Renal pelvis (tissue), 12 donors: ENCODE measurements around the gene FRG2B. TPM values are rescaled to one million over a fixed set of nuclear protein-coding genes. Genes with fewer than 3 reads are reported as not detected.
"Not testable (repeated sequence)": the region's sequence is repeated elsewhere in the genome, so short reads cannot be mapped to it uniquely, and the experiment has no call there.

Experiments
- DNase-seq: peaks from one replicate; pipeline ENCODE4 v3.0.0-alpha.2; 2013
- long read RNA-seq, 16 experiments: transcript quantifications; one replicate each; lab custom pipeline, GENCODE V29; 2026
- polyA plus RNA-seq, 3 donors: library from polyadenylated mRNA; unstranded; fragments of 120-200 nt; gene quantifications; one replicate each; pipeline ENCODE4 v1.2.1, GENCODE V29; 2013; ENCODE audit not compliant: insufficient read length in 3 of 3

FRG2B gene
- polyA plus RNA-seq, result not detected
- long read RNA-seq, donor 1, result 0 reads
- long read RNA-seq, donor 2, result 0 reads
- long read RNA-seq, donor 3, result 0 reads
- long read RNA-seq, donor 4, result 0 reads
- long read RNA-seq, donor 5, result 0 reads
- long read RNA-seq, donor 6, result 0 reads
- long read RNA-seq, donor 7, result 0 reads
- long read RNA-seq, donor 8, result 0 reads
- long read RNA-seq, donor 9, result 0 reads
- long read RNA-seq, donor 10, result 0 reads
- long read RNA-seq, donor 11, result 0 reads
- long read RNA-seq, donor 12, result 0 reads
- long read RNA-seq, donor 13, result 0 reads
- long read RNA-seq, donor 14, result 0 reads
- long read RNA-seq, donor 15, result 0 reads
- long read RNA-seq, donor 16, result 0 reads

DNA sequence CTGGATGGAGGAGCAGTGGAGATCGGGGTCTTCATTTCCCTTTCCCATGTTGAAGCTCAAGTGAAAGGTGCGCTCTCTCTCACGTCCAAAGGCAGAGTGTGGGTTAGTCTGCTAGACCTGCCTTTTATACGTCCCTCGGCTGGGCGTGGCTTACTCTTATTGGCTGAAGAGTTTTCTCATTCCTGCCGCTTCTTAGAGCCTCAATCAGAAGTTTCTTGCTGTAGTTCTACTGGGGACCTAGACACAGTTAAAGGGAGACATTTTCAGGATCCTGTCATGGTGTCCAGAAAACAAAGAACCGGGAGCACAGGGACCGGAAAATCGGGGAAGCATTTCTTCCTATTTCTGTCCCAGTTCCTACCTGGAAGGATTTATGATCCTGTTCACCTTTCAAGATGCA is at the start of gene FRG2B:
Gene FRG2B (minus strand): TSS at position 101 of the 400 bp plus-strand sequence. CDS start 53 bp downstream, at position 48.
- not testable (repeated sequence) for DNase-seq

DNA sequence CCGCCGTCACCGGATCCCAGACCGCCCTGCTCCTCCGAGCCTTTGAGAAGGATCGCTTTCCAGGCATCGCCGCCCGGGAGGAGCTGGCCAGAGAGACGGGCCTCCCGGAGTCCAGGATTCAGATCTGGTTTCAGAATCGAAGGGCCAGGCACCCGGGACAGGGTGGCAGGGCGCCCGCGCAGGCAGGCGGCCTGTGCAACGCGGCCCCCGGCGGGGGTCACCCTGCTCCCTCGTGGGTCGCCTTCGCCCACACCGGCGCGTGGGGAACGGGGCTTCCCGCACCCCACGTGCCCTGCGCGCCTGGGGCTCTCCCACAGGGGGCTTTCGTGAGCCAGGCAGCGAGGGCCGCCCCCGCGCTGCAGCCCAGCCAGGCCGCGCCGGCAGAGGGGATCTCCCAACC is 40.9 kb upstream of the FRG2B start:
- DNase-seq, result not testable (repeated sequence)

DNA sequence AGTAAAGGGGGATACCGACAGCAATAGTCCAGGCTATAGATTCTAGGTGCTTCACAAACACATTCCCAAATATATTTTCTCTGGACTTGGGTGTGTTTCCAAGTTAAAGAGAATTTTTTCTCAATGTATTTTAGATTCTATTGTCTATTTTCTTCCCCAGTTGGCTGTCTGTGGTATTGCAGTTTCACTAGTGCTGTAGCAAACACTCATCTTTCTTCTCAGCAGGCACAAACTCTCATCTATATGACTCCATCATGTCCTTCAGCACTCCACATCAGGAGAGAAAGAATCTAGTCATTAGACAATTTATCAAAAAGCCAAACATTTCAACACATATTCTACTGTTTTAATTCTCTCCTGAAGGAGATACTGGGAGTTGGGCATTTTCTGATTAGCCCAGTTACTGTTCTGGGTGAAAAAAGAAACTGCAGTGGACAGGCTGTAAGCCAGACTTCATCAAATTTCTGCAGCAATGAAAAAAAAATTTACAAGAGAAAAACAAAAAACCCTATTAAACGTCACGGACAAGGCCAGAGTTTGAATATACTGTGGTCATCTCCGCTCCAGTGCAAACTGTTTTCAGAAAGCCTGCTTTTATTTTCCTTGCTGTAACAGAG is 37.1 kb upstream of the FRG2B start:
- not testable (repeated sequence) for DNase-seq

DNA sequence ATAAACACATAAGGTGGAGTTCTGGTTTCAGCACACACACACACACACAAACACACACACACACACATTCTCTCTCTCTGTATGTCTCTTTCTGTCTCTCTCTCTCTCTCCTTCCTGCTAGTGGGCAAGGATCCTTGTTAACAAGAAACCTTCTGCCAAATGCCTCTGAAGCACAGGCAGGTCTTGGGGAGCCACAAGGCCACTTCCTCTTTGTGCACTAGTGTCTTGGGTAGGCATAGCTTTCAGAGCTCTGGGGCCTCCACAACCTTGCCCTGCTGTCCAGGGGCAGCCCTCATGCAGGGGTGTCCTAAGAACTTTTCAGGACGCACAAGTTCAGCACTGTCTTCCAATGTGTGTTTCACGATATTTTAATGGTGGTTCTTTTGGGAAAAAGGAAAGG is 34.5 kb upstream of the FRG2B start:
- not testable (repeated sequence) for DNase-seq

DNA sequence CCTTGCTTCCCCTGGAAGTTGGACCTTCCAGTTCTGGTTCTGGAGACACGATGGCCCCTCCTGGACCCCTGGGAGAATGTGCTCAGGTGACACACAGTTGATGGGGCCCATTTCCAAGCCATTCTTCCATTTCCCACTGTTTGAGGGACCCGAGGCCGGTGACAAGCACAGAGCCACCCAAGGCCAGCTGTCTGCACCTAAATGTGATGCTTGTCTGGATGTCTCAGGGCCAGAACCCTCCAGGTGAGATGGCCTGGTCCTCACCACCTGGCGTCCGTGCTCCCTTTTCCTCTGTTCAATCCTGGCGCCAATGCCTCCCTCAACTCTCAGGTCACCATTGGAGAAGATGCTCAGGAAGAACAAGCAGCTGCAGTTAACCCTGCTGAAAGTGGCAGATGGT is 33.9 kb upstream of the FRG2B start:
- not testable (repeated sequence) for DNase-seq

DNA sequence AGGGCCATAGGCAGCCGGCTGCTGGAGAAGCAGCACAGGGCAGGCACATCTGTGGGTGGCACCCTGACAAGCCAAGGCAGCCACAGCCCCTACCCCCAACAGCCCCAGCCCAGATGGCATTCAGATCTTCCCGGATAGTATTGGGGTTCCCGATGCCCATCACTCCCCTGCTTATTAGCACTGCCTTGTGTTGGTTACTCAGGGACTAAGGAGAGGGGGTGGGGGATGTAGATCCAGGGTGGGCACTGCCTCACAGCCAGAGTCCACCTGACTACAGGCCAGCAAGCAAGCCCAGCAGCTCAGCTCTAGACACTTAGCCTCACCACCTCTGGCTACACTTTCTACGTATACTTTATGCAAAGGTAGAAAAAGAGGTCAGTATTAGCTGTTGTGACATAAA is 30.7 kb upstream of the FRG2B start:
- DNase-seq, result not testable (repeated sequence)

DNA sequence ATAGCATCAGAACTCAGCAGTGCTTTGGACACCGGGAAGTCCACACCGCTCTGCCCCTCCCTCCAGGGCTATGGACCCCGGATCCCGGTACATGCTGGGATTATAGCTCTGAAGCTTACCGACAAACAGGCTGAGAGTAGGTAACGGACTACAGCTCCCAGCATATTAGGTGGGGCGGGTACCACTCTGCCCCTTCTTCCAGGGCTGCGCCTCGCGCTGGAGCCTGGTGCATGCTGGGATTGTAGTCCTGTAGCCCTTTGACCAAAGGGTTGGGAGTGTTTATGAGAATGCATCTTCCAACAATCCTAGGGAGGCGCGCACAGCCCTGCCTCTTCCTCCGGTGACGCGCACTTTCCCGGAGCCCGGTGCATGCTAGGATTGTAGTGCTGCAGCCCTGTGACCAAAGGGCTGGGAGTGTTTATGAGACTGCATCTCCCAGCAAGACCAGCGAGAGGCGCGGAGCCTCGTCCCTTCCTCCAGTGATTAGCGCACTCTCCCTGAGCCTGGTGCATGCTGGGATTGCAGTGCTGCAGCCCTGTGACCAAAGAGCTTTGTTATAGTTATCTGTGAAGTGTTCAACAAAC is 22.4 kb upstream of the FRG2B start:
- DNase-seq, result not testable (repeated sequence)

DNA sequence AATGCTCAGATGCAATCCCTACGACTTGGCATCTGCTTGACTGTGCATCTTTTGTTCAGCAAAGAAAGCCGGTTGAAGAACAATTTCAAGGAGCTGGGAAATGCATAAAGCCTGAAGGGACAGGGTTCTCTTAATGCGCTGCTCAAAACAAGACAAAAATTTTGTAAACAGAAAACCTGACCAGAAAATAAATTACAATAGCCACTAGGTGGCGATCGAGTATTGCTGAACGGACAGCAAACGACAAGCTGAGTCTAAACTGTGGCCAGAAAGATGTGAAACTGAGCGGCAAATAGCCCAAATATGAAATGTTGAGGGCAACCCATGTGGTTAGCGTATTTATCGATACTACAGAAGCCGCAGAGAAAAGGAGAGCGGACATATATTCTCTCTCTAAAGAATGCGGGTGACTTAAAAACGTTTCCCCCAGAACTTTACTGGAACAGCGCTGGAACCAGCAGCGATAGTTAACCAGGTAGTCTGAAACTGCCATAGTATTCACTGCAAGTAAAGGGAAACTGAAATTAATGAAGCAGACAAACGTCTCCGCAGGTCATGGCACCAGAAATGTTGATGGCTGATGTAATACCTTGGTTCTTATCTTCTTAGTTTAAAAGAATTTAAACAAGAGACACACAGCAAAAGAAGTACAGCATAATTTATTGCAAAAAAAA is 20.6 kb upstream of the FRG2B start:
- DNase-seq, result not testable (repeated sequence)

DNA sequence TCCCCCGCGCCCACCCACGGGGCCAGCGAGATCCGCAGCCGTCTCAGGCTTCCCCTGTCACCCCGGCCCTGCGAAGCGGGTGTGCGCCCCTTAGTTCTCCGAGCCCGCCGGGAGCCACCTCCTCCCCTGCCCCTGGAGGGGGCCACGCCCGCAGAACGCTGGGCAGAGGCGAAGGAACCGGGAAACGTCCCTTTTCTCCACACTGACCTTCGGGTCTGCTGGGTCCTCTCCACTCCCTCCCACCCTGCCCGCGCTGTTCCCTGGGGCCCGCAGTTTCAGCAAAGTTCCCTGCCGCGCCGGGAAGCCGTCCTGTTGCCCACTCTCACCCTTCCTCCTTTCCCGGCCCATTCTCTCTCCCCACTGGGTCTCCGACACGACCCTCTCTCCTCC is 11.2 kb upstream of the FRG2B start:
- DNase-seq, result not testable (repeated sequence)

DNA sequence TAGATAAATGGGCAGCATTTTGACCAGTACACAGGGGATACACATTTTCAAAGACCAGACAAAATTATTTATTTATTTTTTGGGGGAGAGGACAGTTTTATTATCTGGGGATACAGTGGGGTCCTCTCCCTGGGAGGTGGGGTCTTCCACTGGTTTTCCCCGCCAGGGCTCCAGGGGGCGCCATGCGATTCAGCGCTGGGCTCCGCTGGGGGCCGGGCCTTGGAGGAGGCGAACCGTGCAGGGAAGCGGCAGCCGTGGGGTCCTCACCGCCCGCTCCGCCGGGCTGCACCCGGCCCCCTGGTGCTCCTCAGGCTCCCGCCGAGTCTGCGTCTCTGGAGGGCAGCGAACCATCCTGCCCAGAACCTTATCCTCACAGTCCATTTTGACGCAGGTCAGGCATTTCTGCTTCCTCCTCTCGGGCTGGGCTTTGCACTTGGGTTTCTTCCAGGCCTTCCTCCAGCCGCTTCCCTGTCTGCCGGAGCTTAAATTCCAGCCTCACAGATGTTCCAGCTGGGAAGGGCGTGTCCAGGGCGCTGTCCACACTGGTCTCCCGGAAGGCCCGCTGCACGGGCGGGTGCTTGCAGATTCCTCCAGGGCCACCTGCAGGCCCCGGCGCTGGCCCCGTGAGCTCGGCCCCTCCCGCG is 10.7 kb upstream of the FRG2B start:
- DNase-seq, result not testable (repeated sequence)

DNA sequence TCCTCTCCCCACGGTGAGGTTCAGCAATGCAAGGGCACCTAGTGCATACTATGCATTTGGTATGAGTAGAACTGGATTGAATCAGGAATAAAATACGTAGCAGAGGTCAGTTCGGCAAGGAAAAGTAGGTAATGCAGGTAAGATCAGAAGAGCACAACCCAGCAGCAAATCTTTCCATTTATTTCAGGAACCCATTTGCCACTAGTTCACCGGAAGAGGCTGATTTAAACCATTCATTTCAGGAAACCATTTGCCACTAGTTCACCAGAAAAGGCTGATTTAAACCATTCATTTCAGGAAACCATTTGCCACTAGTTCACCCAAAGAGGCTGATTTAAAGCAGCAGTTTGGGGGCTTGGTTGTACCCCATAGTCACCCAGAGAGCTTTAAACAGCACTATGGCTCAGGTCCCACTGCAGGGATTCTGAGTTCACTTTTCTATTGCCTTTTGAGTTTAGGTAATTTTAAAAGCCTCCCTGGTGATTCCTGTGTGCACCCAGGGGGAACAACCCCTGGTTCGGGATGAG is 4.2 kb upstream of the FRG2B start:
- not testable (repeated sequence) for DNase-seq

DNA sequence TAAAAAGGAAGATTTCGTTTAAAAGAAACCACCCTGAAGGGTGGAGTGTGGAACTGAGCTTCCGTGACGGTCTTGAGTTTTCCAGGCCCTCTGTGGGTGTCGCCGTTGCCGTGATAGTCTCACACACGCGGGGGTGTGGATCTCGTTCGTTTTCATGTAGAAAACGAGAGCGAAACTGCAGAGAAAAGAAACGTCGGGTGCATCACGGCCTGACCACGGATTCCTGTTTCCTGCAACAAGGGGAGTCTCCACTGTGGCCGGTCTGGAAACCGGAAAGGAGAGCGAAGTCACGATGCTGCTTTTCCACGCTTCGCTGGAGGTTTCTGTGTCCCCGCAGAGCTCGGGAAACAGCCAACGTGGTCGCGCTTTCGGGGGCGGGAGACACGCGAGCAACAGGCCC is 4.1 kb downstream of the FRG2B start:
- DNase-seq, result not testable (repeated sequence)

DNA sequence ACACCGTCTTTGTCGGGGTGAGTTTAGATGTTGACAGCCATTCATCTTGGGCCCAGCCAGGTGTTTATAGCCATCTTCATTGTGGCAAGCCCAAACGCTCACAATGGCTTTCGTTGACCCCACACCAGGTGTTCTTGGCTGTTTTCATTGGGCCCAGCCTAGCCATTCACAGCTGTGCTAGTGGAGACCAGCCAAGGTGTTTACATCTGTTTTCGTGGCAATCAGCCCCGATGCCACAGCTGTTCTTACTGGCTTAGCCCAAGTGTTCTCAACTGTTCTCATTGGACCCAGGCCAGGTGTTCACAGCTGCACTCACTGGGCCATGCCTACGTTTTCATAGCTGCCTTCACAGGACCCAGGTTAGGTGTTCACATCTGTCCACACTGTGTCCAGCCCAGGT is 7.7 kb downstream of the FRG2B start:
- DNase-seq, result no peak

DNA sequence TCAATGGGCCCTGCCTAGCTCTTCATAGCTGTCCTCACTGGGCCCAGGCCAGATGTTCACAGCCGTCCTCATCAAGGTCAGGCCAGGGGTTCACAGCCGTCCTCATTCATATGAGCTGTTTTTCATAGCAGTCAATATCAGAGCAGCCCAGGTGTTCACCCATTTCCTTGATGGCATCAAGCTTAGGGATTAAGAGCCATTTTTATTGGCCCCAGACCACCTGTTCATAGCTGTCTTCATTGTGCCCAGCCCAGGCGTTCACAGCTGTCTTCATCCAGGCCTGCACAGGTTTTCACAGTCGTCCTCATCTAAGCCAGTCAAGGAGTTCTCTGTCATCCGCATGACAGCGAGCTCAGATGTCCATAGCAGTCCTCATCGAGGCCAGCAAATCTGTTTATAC is 9.4 kb downstream of the FRG2B start:
- no peak for DNase-seq

DNA sequence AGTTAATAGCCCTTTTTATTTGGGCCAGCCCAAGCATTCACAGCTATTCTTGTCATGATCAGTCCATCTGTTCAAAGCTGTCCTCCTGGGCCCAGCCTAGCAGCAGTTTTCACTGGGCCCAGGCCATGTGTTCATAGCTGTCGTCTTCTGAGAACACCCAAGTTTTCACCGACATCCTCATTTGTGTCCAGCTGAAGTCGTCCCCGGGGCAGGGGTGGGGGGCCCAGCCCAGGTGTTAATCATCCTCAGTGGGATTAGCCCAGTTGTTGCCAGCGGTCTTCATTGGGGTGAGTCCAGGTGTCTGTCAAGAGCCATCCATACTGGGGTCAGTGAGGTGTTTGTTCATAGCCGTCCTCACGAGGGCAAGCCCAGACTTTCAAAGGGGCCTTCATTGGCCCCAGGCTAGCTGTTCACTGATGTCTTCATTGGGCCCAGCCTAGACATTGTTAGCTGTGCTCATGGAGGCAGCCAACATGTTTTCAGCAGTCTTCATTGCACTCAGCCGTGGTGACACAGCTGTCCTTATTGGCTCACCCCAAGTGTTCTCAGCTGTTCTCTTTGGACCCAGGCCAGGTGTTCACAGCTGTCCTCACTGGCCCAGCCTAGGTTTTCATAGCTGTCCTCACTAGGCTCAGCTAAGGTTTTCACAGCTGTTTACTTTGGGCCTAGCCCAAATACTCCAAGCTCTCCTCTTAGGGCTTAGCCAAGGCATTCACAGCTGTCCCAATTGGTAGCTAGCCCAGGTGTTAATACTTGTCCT is 10.0 kb downstream of the FRG2B start:
- DNase-seq, result no peak

DNA sequence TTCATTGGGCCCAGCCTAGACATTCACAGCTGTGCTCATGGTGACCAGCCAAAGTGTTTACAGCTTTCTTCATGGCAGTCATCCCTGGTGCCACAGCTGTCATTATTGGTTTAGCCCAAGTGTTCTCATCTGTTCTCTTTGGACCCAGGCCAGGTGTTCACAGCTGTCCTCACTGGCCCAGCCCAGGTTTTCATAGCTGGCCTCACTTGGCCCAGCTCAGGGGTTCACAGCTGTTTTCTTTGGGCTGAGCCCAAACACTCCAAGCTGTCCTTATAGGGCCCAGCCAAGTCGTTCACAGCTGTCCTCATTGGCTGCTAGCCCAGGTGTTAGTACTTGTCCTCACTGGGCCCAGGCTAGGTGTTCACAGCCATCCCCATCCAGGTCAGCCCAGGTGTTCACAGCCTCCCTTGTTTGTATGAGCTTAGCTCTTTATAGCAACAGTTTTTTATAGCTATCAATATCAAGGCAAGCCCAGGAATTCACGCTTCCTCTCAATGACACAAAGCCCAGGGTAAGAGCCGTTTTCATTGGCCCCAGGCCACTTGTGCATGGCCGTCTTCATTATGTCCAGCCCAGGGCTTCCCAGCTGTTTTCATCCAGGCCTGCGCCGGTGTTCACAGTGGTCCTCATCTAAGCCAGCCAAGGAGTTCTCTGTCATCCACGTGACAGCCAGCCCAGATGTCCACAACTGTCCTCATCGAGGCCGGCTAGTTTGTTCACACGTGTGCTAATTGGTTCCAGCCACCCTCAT is 11.6 kb downstream of the FRG2B start:
- no peak for DNase-seq

DNA sequence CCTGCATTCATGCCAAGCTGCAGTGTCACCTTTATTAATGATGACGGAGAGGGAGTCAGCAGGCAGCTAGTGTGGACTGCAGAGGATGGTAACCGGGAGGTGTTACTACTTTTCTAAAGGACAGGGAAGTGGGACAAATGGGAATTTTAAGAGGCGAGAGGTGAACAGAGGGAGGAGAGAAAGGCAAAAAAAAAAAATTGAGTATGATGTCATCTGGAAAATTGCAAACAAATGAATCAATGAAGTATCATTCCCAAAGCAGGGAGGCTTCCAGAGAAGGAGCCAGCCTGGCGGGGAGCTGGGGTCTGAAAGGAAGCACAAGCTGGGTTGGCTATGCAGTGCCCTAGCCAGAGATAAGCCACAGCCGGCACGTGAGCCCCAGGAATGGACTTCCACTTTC is 12.9 kb downstream of the FRG2B start:
- no peak for DNase-seq

DNA sequence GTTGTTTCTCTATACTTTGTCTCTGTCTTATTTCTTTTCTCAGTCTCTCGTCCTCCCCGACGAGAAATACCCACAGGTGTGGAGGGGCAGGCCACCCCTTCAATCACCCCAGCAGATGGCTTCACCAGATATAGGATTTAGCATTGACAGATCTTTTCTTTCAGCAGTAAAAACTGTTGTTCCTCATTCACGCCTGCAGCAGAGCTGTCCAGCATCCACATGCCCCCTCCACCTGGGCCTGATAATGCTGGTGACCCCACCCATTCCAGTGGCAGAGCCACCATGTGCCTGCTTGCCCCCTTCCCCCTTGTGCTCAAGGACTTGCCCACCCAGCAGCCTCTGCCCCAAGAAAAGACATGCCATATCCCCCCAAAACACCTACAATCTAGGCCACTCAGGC is 15.5 kb downstream of the FRG2B start:
- no peak for DNase-seq

DNA sequence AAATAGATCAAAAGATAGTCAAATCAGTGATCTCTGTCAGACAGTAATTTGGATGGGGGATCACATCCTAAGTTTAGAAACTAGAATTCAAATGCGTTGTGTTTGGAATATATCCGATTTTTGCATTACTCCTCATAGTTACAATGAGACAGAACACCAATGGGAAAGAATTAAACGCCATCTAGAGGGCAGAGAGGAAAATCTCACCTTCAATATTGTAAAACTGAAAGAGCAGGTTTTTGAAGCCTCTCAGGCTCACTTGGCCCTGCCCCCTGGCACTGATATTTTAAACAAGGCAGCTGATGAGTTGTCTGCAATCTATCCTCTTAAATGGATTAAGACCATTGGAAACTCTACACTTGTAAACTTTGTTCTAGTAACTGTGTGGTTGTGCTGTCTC is 17.7 kb downstream of the FRG2B start:
- DNase-seq, result peak; percentile 5

DNA sequence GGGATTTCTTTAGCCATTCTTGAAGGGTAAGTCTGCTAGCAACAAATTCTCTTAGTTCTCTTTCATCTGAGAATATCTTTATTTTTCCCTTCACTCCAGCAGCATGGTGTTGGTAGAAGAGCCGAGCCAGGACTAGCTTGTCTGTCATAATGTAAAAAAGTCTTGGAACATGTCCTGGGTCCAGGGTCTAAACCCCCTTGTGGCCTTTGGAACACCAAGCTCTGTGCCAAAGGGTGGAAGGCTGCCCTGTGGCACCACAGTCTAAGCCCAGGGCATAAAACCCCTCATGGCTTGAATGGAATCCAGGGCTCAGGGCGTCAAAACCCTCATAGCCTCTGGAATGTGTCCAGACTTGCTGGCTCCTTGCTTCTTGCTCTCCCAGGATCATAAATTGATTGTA is 23.2 kb downstream of the FRG2B start:
- DNase-seq, result not testable (repeated sequence)
